PC-3 (cell line): ENCODE results near the gene BZW2.

Source experiments
- CTCF ChIP-seq: fragments of 300-600 bp; sonication (generic); conservative IDR thresholded peaks from 2 replicates; pipeline ENCODE4 v1.5.1; 2017; ENCODE audit warnings: antibody characterized with exemption, low read depth, mild to moderate bottlenecking, low read length
- EZH2 ChIP-seq: fragments of 300-600 bp; sonication (generic); IDR thresholded peaks from one replicate; pipeline ENCODE4 v1.6.1; 2017; ENCODE audit warnings: antibody characterized with exemption, mild to moderate bottlenecking, low read length; ENCODE audit not compliant: unreplicated experiment
- EZH2phosphoT487 ChIP-seq: fragments of 300-600 bp; sonication (generic); IDR thresholded peaks from 2 replicates; pipeline ENCODE4 v1.6.1; 2018; ENCODE audit warnings: mild to moderate bottlenecking, antibody characterized with exemption, low read length, borderline replicate concordance

- TF ChIP-seq EZH2phosphoT487 (no peak), CTCF (no peak), EZH2 (no peak)
Measured at GRCh38 chr7:16732828-16733227, 86.8 kb downstream of the BZW2 start.
